ENCODE data around the gene ATOH1. TPM values are rescaled to one million over a fixed set of nuclear protein-coding genes. Genes with fewer than 3 reads are reported as not detected.

The ATOH1 gene
- total RNA-seq, 1 experiment from 2014 or later: 0.61 TPM

DNA sequence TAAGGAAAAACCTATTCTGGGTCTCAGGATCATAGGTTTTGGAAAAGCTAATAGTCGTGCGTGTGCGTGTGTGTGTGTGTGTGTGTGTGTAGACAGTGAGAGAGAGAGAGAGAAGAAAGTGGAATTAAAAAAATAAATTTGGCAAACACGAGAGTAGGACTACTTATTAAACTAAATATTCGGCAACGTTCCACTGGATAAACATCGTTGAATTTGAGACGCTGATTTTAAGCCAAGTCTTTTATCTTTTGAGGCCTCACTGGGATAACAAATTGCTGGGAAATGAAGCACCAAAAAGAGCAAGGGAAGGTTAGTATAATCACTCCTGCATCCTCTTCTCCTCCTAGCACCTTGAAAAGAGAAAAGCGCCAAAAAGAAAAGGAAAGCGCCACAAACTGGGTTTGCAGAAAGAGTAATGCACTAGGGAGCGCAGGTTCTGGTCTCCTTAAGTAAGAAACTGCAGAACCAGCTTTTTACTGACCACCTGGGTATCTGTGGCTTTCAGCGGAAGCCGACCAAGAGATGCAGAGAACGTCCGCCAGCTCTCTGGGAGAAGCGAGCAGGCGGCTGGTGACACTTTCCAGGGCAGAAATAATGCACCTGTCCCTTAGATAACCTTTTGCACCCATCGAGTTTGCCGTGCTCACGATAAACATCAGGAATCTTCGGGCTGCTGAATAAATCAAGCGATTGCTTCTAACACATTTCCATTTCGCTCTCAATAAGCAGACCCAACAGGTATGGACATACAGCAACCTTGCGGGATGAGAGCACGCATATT lies 3.4 kb downstream of the ATOH1 start (continued):
- TF ChIP-seq CDX4 (CRISPR knock-in tag; IDR thresholded peaks at IDR 0.05; ENCODE audit: borderline replicate concordance) (no peak), ZMAT4 (CRISPR knock-in tag; IDR thresholded peaks at IDR 0.05) (no peak)

DNA sequence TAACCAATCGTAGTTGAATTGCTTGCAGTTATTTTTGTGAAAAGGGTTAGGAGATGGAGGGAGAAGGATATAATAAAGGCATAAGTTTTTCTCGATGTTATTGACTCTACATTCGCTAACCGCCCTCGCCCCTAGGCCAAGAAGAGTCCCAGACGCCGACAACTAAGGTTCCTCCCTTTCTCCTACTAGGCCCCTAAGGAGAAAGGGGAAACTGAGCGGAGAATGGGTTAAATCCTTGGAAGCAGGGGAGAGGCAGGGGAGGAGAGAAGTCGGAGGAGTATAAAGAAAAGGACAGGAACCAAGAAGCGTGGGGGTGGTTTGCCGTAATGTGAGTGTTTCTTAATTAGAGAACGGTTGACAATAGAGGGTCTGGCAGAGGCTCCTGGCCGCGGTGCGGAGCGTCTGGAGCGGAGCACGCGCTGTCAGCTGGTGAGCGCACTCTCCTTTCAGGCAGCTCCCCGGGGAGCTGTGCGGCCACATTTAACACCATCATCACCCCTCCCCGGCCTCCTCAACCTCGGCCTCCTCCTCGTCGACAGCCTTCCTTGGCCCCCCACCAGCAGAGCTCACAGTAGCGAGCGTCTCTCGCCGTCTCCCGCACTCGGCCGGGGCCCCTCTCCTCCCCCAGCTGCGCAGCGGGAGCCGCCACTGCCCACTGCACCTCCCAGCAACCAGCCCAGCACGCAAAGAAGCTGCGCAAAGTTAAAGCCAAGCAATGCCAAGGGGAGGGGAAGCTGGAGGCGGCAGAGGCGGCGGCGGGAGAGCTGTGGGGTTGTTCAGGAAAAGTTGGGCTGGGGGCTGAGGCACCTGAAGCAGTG lies 5.9 kb downstream of the ATOH1 start:
- ChIA-PET CTCF (interaction anchor here (1.1 kb wide), 1 partner anchor 292 kb away, joined by 8 read pairs; no protein-coding TSS in a partner anchor), POLR2A (no interaction called here)
- peak; percentile 72 for ATAC-seq
- no peaks in the 10 kb centered on the region for H3K9me3 Mint-ChIP-seq
- H3K27me3 Mint-ChIP-seq (ENCODE audit: low read depth): peaks cover 96% of the 10 kb centered on the region
- peak; percentile 65 for DNase-seq (ENCODE audit: low spot score)
- H3K27ac Mint-ChIP-seq: no peak overlapping the region
- peak overlapping the region; percentile 79 for H3K4me3 Mint-ChIP-seq
- peaks cover 55% of the 10 kb centered on the region for H3K4me1 Mint-ChIP-seq
- TF ChIP-seq ZNF423 (CRISPR knock-in tag; IDR thresholded peaks at IDR 0.05) (peak; percentile 36), MAX (CRISPR knock-in tag; IDR thresholded peaks at IDR 0.05) (peak; percentile 61; the same call in 1 of the 2 replicates), ZNF232 (CRISPR knock-in tag; IDR thresholded peaks at IDR 0.05) (no peak)
- TF ChIP-seq, protein P1, sequence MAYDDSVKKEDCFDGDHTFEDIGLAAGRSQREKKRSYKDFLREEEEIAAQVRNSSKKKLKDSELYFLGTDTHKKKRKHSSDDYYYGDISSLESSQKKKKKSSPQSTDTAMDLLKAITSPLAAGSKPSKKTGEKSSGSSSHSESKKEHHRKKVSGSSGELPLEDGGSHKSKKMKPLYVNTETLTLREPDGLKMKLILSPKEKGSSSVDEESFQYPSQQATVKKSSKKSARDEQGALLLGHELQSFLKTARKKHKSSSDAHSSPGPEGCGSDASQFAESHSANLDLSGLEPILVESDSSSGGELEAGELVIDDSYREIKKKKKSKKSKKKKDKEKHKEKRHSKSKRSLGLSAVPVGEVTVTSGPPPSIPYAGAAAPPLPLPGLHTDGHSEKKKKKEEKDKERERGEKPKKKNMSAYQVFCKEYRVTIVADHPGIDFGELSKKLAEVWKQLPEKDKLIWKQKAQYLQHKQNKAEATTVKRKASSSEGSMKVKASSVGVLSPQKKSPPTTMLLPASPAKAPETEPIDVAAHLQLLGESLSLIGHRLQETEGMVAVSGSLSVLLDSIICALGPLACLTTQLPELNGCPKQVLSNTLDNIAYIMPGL (CRISPR knock-in tag; IDR thresholded peaks at IDR 0.05): 0 out of 2 replicates have a peak, but pooled peaks have one; percentile 43
- no peaks in the 10 kb centered on the region for H3K36me3 Mint-ChIP-seq

GRCh38 chr4:93835929-93836328 lies 7.4 kb downstream of the ATOH1 start:
- POLR2A ChIA-PET: no interaction called here
- H3K4me3 Mint-ChIP-seq: no peak overlapping the region

GRCh38 chr4:93839704-93840103 lies 11.2 kb downstream of the ATOH1 start:
- Mint-ChIP-seq H3K9me3 (no peaks in the 10 kb centered on the region), H3K4me1 (peaks cover 10% of the 10 kb centered on the region), H3K27ac (no peak overlapping the region), H3K36me3 (no peaks in the 10 kb centered on the region), H3K4me3 (no peak overlapping the region), H3K27me3 (ENCODE audit: low read depth) (peaks cover 67% of the 10 kb centered on the region)
- POLR2A ChIA-PET: no interaction called here
- no peak for ATAC-seq
- CTCF ChIA-PET: no interaction called here
- TF ChIP-seq ZBTB21 (CRISPR knock-in tag; IDR thresholded peaks at IDR 0.05; ENCODE audit: borderline replicate concordance) (no peak), ZNF317 (CRISPR knock-in tag; IDR thresholded peaks at IDR 0.05; ENCODE audit: borderline replicate concordance, low read depth) (no peak), CREB1 (CRISPR knock-in tag; IDR thresholded peaks at IDR 0.05) (no peak), AFF4 (CRISPR knock-in tag; IDR thresholded peaks at IDR 0.05; ENCODE audit: borderline replicate concordance) (no peak), KAT7 (CRISPR knock-in tag; IDR thresholded peaks at IDR 0.05; ENCODE audit: borderline replicate concordance) (no peak), SP1 (CRISPR knock-in tag; conservative IDR thresholded peaks at IDR 0.05) (no peak), JUN (CRISPR knock-in tag; IDR thresholded peaks at IDR 0.05) (no peak), ZNF219 (CRISPR knock-in tag; IDR thresholded peaks at IDR 0.05; ENCODE audit: borderline replicate concordance) (no peak), TEAD4 (CRISPR knock-in tag; IDR thresholded peaks at IDR 0.05) (no peak)
- no peak for DNase-seq (ENCODE audit: low spot score)

More at GRCh38 chr4:93835929-93836328, 7.4 kb downstream of the ATOH1 start:
- Mint-ChIP-seq H3K27ac (no peak overlapping the region), H3K36me3 (no peaks in the 10 kb centered on the region), H3K27me3 (ENCODE audit: low read depth) (peaks cover 96% of the 10 kb centered on the region), H3K4me1 (peaks cover 44% of the 10 kb centered on the region), H3K9me3 (no peaks in the 10 kb centered on the region)
- no peak for DNase-seq (ENCODE audit: low spot score)
- ATAC-seq: no peak
- no peak for TF ChIP-seq GTF2I (CRISPR knock-in tag; conservative IDR thresholded peaks at IDR 0.05)
- no peak for TF ChIP-seq JAZF1 (CRISPR knock-in tag; IDR thresholded peaks at IDR 0.05)
- CTCF ChIA-PET: no interaction called here
